Suprapubic skin (tissue), 3 donors: ENCODE data around the gene WNK1.

ENCODE experiments used
- POLR2AphosphoS5 ChIP-seq, 3 donors: sonication (generic); formaldehyde crosslinking; IDR thresholded peaks; one replicate each; pipeline ENCODE4 v1.6.1; 2017; ENCODE audit warnings: antibody characterized with exemption in 3 of 3
- TF ChIP-seq, protein P1 (sequence below), 2 donors: fragments of 200-600 bp in 1 of 2; fragments of 450-650 bp in 1 of 2; sonication (generic) in 1 of 2; IDR thresholded peaks; one replicate each; pipeline ENCODE4 v1.5.1; 2016 to 2019; ENCODE audit warnings: antibody characterized with exemption in 2 of 2, mild to moderate bottlenecking in 1 of 2, moderate library complexity in 1 of 2

- TF ChIP-seq, protein P1, sequence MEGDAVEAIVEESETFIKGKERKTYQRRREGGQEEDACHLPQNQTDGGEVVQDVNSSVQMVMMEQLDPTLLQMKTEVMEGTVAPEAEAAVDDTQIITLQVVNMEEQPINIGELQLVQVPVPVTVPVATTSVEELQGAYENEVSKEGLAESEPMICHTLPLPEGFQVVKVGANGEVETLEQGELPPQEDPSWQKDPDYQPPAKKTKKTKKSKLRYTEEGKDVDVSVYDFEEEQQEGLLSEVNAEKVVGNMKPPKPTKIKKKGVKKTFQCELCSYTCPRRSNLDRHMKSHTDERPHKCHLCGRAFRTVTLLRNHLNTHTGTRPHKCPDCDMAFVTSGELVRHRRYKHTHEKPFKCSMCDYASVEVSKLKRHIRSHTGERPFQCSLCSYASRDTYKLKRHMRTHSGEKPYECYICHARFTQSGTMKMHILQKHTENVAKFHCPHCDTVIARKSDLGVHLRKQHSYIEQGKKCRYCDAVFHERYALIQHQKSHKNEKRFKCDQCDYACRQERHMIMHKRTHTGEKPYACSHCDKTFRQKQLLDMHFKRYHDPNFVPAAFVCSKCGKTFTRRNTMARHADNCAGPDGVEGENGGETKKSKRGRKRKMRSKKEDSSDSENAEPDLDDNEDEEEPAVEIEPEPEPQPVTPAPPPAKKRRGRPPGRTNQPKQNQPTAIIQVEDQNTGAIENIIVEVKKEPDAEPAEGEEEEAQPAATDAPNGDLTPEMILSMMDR (IDR thresholded peaks at IDR 0.05): peak in 1 of 2 donors; percentile 11
- TF ChIP-seq POLR2AphosphoS5 (IDR thresholded peaks at IDR 0.05): no peak
Observed at GRCh38 chr12:818733-819132, 66.4 kb downstream of the WNK1 start.
